Measurements from ENCODE around the gene CCDC197. TPM values are rescaled to one million over a fixed set of nuclear protein-coding genes. Genes with fewer than 3 reads are reported as not detected.
A peak's percentile ranks its signal among the peaks of the same experiment; 100 is the strongest.

The CCDC197 gene
- total RNA-seq, 1 experiment from 2014 or later = not detected

DNA sequence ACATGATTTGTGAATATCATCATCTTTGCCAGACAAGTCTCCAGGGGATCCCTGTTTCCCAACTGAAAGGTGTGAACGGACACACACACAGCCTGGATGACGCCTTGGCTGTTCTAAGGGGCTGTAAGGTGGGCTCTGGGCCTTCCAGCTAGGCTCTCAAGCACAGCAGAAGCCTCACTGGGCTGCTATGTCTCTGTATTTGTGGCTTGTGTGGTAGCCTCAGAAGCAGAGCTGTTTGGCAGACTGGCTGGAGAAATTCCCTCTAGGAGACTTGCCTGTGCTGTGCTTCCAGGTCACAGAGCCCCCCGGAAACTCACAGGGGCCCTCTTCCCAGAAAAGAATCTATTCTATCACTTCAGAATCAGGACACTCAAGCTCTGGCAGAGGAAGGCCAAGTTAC lies 50.5 kb downstream of the CCDC197 start:
- no peaks in the 10 kb centered on the region for H3K23me2 ChIP-seq (ENCODE audit: insufficient read length, low read depth, low read length, poor library complexity, severe bottlenecking)
- H3K4ac ChIP-seq (ENCODE audit: low read depth, low read length) = no peak overlapping the region
- no peaks in the 10 kb centered on the region for H3K79me1 ChIP-seq (ENCODE audit: insufficient read depth, low read depth, low read length, poor library complexity, severe bottlenecking)
- no peaks in the 10 kb centered on the region for H3K9me3 Mint-ChIP-seq
- no peak overlapping the region for H2AK5ac ChIP-seq (ENCODE audit: insufficient read length, low read length)
- no peak overlapping the region for H3K18ac ChIP-seq (ENCODE audit: insufficient read length, low read depth, low read length)
- no peaks in the 10 kb centered on the region for H3K79me2 ChIP-seq (ENCODE audit: insufficient read depth, low read length)
- H3K4me3 Mint-ChIP-seq = no peak overlapping the region
- H3T11ph ChIP-seq (ENCODE audit: low read length) = no peak overlapping the region
- TF ChIP-seq, protein P1, sequence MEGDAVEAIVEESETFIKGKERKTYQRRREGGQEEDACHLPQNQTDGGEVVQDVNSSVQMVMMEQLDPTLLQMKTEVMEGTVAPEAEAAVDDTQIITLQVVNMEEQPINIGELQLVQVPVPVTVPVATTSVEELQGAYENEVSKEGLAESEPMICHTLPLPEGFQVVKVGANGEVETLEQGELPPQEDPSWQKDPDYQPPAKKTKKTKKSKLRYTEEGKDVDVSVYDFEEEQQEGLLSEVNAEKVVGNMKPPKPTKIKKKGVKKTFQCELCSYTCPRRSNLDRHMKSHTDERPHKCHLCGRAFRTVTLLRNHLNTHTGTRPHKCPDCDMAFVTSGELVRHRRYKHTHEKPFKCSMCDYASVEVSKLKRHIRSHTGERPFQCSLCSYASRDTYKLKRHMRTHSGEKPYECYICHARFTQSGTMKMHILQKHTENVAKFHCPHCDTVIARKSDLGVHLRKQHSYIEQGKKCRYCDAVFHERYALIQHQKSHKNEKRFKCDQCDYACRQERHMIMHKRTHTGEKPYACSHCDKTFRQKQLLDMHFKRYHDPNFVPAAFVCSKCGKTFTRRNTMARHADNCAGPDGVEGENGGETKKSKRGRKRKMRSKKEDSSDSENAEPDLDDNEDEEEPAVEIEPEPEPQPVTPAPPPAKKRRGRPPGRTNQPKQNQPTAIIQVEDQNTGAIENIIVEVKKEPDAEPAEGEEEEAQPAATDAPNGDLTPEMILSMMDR (conservative IDR thresholded peaks at IDR 0.05) = no peak
- H2AFZ ChIP-seq (ENCODE audit: low read length) = no peak overlapping the region
- peaks cover 11 to 13% of the 10 kb centered on the region in 2 experiments for H3K4me1 Mint-ChIP-seq
- H3K27ac ChIP-seq (ENCODE audit: insufficient read length, low read depth, low read length) = no peak overlapping the region
- H3K4me2 ChIP-seq (ENCODE audit: insufficient read depth, insufficient read length, low read length) = no peak overlapping the region
- peak; percentile 14 for DNase-seq
- no peaks in the 10 kb centered on the region; the same call in 1 of the 2 replicates for H3K4me1 ChIP-seq (ENCODE audit: insufficient read depth, low read length)
- no CpG with 5 or more reads among the region's 3 CpGs for WGBS (ENCODE audit: extremely low coverage, insufficient read length, low lambda C conversion rate)
- no peak overlapping the region for H4K5ac ChIP-seq (ENCODE audit: insufficient read length, low read depth, low read length)
- no peak overlapping the region for H2BK5ac ChIP-seq (ENCODE audit: insufficient read length, low read length)
- H3K14ac ChIP-seq (ENCODE audit: insufficient read depth, low read length) = no peak overlapping the region
- H4K20me1 ChIP-seq (ENCODE audit: control insufficient read depth, insufficient read depth, insufficient read length) = no peaks in the 10 kb centered on the region
- no peak overlapping the region for H2BK15ac ChIP-seq (ENCODE audit: low read depth, low read length)
- H3K27me3 Mint-ChIP-seq (ENCODE audit: low read depth) = no peaks in the 10 kb centered on the region
- no peak overlapping the region for H4K91ac ChIP-seq (ENCODE audit: insufficient read length, low read depth, low read length)
- no peak overlapping the region for H3K23ac ChIP-seq (ENCODE audit: insufficient read length, low read depth, low read length)
- no peak overlapping the region for H2BK20ac ChIP-seq (ENCODE audit: low read depth, low read length, poor library complexity, severe bottlenecking)
- peaks cover 18 to 73% (median 59%) of the 10 kb centered on the region in 3 experiments; a peak in 6 of 7 replicates for H3K36me3 Mint-ChIP-seq (ENCODE audit: insufficient read depth in 1 of 3, low read depth in 3 of 3)
- no peak overlapping the region; a peak in 1 of 7 replicates for H3K27ac Mint-ChIP-seq
- no peaks in the 10 kb centered on the region for H3K9me3 ChIP-seq (ENCODE audit: control insufficient read depth, low read depth, low read length)
- no peak overlapping the region for H3K56ac ChIP-seq (ENCODE audit: insufficient read length, low read depth, low read length)
- H3K27me3 ChIP-seq (ENCODE audit: insufficient read depth, low read length) = no peaks in the 10 kb centered on the region
- no peak overlapping the region for H2BK120ac ChIP-seq (ENCODE audit: low read depth, low read length, poor library complexity, severe bottlenecking)
- no peak overlapping the region for H2BK12ac ChIP-seq (ENCODE audit: insufficient read length, low read depth, low read length)
- no peak overlapping the region for H3K9ac ChIP-seq (ENCODE audit: extremely low read depth, insufficient read length, low read length)
- H4K8ac ChIP-seq (replicated peaks; ENCODE audit: insufficient read length, low read depth, low read length) = no peak overlapping the region

Measured in H9 (cell line).